NCI-H2196 (cell line): Measurements from ENCODE around the gene GAA.

Source experiments
- DNase-seq: peaks from one replicate; lab custom pipeline; 2025; ENCODE audit not compliant: unreplicated experiment; lab: John Stamatoyannopoulos, UW

GAA gene

DNA sequence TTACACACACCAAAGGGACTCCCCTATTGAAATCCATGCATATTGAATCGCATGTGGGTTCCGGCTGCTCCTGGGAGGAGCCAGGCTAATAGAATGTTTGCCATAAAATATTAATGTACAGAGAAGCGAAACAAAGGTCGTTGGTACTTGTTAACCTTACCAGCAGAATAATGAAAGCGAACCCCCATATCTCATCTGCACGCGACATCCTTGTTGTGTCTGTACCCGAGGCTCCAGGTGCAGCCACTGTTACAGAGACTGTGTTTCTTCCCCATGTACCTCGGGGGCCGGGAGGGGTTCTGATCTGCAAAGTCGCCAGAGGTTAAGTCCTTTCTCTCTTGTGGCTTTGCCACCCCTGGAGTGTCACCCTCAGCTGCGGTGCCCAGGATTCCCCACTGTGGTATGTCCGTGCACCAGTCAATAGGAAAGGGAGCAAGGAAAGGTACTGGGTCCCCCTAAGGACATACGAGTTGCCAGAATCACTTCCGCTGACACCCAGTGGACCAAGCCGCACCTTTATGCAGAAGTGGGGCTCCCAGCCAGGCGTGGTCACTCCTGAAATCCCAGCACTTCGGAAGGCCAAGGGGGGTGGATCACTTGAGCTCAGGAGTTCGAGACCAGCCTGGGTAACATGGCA is 2.2 kb downstream of the GAA start:
- DNase-seq, result no peak

DNA sequence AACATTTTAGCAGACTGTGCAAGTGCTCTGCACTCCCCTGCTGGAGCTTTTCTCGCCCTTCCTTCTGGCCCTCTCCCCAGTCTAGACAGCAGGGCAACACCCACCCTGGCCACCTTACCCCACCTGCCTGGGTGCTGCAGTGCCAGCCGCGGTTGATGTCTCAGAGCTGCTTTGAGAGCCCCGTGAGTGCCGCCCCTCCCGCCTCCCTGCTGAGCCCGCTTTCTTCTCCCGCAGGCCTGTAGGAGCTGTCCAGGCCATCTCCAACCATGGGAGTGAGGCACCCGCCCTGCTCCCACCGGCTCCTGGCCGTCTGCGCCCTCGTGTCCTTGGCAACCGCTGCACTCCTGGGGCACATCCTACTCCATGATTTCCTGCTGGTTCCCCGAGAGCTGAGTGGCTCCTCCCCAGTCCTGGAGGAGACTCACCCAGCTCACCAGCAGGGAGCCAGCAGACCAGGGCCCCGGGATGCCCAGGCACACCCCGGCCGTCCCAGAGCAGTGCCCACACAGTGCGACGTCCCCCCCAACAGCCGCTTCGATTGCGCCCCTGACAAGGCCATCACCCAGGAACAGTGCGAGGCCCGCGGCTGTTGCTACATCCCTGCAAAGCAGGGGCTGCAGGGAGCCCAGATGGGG is 3.1 kb downstream of the GAA start:
- DNase-seq, result peak; percentile 80

DNA sequence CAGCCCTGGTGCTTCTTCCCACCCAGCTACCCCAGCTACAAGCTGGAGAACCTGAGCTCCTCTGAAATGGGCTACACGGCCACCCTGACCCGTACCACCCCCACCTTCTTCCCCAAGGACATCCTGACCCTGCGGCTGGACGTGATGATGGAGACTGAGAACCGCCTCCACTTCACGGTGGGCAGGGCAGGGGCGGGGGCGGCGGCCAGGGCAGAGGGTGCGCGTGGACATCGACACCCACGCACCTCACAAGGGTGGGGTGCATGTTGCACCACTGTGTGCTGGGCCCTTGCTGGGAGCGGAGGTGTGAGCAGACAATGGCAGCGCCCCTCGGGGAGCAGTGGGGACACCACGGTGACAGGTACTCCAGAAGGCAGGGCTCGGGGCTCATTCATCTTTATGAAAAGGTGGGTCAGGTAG is 3.6 kb downstream of the GAA start:
- no peak for DNase-seq

DNA sequence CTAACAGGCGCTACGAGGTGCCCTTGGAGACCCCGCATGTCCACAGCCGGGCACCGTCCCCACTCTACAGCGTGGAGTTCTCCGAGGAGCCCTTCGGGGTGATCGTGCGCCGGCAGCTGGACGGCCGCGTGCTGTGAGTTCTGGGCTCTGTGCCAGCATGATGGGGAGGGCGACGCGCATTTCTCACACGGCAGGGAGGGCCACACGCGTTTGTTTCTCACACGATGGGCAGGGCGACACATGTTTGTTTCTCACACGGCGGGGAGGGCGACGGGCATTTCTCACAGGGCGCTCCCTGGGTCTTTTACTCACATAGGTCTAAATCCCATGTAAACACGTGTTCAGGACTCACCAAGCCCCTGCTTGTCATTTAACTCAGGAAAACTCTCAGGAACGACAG is 4.4 kb downstream of the GAA start:
- DNase-seq, result no peak

DNA sequence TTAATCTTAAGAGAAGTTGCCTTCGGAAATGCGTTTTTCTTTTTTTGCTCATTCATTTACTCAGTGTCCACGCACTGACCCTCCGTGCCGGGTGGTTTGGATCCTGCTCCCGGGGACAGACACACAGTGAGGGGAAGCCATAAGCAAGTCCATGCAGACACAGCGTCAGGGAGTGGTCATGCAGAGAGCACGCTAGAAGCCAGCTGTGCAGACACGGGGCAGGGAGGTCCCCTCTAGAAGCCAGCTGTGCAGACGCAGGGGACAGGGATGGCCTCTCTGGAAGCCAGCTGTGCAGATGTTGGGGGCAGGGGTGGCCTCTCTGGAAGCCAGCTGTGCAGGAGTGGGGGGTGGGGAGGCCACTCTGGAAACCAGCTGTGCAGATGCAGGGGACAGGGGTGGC is 4.8 kb downstream of the GAA start:
- DNase-seq, result no peak

DNA sequence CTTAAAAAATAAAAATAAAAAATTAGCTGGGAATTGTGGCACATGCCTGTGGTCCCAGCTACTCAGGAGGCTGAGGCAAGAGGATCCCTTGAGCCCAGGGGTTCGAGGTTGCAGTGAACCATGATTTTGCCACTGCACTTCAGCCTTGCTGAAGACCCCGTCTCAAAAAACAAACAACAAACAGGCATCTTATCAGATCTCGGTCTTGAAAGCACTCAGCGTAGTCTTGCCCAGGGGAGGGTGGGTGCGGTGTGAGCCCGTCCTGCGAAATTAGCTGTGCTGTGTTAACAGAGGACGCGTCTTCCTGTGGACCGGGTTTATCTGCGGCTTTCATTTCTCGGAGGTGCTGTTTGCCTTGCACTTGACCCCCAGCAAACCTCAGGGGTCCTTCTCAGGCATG is 5.4 kb downstream of the GAA start:
- DNase-seq, result no peak

DNA sequence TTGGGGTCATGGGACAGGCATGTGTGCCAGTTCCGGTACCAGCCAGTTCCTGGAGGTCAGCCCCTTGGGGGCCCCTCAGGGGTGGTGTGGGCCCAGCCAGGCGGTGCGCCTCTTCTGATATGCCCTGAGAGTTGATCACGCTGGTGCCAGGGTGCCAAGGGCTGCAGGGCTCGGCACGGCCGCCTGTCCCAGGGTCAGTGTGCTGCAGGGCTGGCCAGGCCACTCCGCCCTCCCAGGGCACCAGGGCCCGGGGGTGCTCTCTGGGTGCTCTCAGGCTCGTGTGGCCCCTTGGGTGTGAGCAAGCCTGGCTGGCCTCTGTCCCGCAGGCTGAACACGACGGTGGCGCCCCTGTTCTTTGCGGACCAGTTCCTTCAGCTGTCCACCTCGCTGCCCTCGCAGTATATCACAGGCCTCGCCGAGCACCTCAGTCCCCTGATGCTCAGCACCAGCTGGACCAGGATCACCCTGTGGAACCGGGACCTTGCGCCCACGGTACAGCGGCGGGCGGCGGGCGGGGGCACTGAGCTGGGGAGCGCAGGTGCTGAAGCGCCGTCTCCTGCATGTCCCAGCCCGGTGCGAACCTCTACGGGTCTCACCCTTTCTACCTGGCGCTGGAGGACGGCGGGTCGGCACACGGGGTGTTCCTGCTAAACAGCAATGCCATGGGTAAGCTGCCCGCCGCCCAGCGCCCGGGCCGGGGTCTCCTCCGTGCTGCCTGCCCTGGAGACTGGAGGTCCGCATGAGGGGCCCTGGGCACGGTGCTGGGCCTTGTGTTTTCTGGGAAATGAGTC is 6.0 kb downstream of the GAA start:
- no peak for DNase-seq

DNA sequence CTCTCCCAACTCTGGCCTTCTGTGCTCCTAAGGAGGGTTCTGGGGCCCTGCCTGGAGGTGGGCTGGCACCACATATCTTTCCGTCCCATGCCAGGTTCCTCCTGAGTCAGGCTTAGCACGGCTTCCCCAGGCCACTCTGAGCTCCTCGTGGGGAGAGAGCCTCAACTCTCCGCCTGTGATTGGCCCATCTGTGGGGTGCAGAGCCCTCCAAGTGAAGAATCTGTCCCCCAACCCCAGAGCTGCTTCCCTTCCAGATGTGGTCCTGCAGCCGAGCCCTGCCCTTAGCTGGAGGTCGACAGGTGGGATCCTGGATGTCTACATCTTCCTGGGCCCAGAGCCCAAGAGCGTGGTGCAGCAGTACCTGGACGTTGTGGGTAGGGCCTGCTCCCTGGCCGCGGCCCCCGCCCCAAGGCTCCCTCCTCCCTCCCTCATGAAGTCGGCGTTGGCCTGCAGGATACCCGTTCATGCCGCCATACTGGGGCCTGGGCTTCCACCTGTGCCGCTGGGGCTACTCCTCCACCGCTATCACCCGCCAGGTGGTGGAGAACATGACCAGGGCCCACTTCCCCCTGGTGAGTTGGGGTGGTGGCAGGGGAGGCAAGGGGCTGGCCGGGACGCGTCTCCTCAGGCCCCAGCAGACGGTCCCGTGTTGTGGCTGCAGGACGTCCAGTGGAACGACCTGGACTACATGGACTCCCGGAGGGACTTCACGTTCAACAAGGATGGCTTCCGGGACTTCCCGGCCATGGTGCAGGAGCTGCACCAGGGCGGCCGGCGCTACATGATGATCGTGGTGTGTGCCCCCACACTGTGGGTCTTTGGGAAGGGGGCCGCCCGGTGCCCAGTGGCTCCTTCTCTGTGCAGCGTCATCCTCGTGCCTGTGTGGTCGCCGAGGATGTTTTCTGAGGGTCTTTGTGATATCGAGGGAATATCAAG is 6.9 kb downstream of the GAA start:
- DNase-seq, result no peak

DNA sequence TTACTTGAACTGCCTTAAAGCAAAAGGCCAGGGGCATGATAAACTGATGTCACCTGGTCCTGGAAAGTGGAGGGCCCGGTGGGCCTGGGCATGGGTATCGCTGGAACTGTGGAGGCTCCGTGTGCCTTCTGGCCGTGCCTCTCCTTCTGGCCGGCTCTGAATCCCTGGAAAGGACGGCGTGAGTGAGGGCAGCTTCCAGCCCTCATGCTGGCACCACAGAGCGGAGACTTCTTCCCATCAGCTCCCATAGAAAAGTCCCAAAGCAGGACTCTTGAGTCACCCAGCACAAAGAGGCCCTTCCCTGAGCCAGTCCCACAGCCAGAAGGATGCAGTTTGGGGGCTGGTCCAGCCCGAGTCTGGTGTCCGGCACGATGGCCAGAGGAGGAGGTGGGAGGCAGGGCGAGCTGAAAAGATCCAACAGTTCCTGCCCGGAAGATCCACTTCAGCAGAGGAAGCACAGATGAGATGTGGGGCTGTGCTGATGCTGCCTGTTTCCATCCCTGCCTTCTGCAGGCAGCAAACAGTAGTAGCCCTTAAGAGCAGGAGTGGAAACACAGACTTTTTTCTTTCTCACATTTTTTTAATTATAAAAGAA is 7.8 kb downstream of the GAA start:
- no peak for DNase-seq

DNA sequence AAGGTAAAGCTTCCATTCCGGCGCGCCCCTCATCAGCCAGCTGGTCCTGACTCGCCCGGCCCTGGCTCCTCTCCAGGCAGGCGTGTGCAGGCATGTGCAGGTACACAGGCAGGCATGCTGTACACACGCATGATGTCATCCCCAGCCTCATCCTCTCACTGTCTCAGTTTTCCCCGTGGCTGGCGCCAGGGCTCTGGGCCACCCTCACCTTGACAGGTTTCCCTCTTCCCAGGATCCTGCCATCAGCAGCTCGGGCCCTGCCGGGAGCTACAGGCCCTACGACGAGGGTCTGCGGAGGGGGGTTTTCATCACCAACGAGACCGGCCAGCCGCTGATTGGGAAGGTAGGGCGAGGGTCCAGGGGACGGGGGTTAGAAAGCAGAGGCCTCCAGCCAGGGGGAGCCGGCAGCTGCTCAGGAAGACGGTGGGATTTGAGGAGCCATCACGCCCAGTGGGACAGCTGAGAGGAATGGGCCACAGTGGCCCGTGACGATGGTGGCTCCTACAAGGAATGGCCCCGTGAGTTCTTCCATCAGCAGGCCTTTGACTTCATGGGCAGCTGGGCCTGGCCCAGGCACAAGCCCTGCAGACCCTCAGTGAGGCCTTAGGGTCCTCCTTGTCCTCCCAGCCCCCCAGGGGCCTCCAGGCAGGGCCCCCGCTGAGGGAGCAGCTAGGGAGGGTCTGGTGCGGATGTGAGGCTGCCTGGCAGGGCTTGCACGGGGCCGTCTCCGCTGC is 8.5 kb downstream of the GAA start:
- DNase-seq, result no peak

DNA sequence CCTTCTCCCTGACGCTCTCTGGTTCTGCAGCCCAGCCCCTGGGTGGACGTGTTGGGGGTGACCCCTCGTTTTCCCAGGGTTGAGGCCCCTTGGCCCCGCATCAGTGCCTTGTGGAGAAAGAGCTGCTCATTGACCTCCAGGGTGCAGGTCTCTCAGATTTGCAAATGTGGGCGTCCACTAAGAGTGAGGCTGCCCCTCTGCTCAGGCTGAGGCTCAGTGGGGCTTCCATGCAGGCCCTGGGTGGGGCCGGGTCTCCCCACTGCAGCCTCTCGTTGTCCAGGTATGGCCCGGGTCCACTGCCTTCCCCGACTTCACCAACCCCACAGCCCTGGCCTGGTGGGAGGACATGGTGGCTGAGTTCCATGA is 9.0 kb downstream of the GAA start:
- no peak for DNase-seq

DNA sequence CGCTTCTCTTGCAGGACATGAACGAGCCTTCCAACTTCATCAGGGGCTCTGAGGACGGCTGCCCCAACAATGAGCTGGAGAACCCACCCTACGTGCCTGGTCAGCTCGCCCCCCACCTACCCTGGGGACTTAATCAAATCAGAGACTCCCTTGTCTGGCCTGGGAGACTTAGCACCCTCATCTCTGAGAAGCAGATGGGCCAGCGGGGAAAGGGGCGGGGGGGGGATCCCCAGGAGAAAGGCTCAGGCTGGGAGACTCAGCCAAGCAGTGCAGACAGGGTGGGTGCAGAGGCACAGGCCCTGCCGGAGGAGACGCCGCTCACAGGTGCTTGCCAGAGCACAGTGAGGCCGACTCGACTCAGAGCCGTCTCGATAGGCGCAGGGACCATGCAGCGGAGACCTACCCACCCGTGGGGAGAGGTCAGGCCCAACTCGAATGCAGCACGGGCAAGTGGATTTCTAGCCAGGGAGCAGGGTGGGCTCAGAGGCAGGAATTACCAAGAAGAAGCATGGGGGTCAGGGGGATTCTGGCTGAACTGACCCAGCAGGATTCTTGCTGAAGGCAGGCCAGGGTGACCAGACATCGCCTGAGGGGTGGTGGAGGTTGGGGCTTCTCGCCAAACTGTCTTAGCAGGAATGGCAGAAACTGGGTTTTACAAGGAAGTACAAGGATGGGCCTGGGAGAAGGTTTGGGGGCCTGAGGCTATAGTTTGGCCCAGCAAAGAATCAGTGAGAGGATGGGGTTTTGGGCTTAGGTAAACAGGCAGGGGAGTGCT is 9.7 kb downstream of the GAA start:
- no peak for DNase-seq

DNA sequence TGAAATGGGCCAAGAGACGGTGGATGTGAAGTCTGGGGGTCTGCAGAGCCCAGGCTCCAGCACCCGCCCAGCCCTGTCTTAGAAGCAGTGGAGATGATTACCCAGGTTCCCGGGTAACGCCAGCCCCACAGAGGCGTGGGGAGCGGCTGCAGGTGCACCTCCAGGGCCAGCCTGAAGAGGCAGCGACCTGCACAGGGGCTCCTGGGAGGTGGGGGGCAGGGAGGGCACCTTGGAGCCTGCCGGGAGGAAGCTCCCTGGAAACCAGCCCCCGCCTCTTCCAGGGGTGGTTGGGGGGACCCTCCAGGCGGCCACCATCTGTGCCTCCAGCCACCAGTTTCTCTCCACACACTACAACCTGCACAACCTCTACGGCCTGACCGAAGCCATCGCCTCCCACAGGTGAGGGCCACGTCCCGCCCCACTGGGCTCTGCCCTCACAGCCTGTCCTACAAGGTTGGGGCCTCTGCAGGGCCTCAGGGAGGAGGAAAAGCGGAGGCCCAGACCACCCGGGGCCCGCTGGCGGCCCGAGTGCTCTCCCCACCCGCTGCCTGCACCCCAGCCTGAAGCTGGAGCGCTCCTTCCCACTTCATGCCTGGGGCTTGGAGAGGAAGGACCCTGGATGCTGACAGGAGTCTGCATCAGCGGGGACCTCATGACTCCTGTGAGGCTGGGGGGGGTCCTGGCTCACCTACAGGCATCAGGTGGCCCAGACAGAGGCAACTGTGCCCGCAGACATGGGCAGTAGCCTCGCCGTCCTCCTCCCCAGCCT is 10.5 kb downstream of the GAA start:
- DNase-seq, result no peak

DNA sequence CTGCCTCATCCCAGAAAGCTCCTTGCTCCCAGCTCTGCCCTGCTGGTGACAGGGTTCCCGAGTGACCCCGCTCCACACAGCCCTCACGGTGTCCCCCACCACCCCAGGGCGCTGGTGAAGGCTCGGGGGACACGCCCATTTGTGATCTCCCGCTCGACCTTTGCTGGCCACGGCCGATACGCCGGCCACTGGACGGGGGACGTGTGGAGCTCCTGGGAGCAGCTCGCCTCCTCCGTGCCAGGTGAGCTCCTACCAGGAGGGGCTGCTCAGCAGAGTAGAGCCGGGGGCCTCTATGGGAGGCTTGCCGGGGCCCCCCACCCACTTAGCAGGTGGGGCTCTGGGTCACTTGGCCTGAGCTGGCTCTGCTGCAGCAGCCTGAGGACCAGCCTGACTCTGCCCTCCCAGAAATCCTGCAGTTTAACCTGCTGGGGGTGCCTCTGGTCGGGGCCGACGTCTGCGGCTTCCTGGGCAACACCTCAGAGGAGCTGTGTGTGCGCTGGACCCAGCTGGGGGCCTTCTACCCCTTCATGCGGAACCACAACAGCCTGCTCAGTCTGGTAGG is 11.2 kb downstream of the GAA start:
- DNase-seq, result no peak

DNA sequence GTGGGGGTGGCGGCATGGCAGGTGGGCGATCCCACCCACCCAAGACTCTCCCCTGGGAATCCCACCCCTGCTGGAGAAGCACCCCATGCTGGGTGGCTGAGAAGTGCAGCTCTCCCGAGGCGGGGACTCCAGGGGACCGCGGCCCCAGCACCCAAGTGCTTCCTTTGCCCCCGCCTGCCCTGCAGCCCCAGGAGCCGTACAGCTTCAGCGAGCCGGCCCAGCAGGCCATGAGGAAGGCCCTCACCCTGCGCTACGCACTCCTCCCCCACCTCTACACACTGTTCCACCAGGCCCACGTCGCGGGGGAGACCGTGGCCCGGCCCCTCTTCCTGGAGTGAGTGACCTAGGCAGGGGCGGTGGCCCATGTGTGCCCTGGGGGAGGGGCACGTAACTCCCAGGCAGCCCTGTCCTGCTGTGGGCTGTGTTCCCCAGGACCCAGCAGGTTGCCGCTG is 11.7 kb downstream of the GAA start:
- no peak for DNase-seq

DNA sequence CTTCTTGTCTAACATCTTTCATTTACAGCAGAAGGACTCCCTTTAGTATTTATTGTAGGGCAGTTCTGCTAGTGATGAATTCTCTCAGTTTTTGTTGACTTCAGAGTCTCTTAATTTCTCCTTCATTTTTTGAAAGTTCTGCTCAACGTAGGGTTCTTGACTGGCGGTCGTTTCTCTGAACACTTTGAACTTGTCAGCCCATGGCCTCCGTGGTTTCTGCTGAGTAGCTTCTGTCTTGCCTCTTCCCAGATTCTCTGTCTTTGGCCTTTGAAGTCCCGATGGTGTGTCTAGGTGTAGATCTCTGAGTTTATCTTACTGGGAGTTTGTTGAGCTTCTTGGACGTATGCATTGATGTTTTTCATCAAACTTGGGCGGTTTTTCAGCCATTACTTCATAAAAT is 13.4 kb downstream of the GAA start:
- no peak for DNase-seq

DNA sequence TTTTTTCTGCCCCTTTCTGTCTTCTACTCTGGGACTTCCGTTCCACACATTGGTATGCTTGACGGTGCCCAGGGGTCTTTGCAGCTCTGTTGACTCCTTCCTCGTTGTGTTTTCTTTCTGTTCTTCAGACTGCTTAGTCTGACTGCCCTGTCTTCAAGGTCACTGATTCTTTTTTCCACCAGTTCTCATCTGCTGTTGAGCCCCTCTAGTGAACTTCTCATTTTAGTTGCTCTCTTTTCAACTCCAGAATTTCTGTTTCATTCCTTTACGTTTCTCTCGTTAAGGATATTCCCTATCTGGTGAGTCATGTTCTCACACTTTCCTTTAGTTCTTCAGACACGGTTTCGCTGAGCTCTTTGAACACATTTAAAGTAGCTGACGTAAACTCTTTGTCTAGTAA is 13.8 kb downstream of the GAA start:
- DNase-seq, result no peak

DNA sequence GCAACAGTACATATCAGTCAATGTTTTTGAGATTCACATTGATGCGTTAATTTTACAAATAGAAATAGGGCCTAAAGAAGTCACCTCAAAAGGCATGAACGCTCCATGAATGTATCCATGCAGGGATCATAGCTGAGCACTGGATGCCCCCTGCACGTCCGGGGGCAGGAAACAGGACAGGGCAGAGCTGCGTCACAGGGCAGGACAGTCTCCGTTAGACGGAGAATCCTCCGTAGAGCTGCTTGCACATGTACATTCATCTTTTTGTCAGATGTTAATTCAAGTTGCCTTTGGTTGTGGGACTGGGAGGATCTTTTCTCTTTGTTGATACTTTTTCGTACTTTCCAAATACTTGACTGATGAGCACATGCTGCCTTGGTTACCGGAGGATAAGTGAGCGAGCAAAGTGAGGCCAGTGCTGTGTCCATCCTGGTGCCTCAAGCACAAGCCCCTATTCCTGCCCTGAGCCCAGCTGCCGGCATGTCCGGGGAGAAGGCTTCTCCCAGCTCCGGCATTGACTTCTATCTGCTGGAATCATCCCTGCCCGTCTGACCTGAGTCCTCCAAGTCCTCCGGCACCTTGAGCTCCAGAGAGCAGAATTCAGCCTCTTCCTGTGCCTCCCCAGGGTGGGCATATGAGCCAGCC is 15.0 kb downstream of the GAA start:
- DNase-seq, result no peak
